Measurements from ENCODE around the gene DNAH7. TPM values are rescaled to one million over a fixed set of nuclear protein-coding genes. Genes with fewer than 3 reads are reported as not detected.

The DNAH7 gene
- total RNA-seq, 1 donor from 2014 or later, result 7.9 TPM

DNA sequence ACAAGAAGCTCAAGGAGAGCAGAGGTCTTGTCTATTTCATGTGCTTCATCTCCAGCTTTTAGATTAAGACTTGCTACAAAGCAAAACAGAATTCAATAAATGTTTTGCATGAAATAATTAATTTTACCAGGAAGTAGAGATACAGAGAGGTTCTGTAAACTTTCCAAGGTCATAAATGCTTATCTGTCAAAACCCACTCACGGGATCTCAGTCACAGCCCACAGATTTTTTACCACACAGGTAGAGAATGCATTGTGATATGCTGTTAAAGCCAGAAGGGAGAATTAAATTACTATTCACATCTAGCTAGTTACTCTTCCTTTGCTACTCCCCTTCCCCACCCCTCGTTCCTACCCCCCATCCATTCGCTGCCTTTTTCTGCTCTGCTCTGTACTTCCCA, 205.5 kb downstream of the DNAH7 start:
- DNase-seq (ENCODE audit: low read depth), result no peak

DNA sequence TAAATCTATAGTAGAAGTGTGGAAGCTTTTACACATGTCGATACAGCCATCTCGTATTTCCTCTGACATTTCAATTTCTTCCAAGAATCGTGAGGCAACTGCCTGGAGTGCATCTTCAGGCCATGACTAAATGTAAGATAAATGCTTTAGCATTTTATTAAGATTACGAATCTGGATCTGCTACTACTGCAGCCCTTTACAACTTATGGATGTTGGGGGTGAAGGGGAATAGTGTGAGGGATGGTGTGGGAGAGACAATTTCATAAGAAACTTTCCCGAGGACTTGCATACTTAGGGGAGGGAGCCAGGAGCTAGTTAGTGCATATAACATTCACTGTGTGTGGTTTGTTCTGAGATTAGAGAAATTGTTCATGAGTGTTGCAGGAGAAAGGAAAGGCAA, 206.8 kb downstream of the DNAH7 start:
- no peak for DNase-seq (ENCODE audit: low read depth)

DNA sequence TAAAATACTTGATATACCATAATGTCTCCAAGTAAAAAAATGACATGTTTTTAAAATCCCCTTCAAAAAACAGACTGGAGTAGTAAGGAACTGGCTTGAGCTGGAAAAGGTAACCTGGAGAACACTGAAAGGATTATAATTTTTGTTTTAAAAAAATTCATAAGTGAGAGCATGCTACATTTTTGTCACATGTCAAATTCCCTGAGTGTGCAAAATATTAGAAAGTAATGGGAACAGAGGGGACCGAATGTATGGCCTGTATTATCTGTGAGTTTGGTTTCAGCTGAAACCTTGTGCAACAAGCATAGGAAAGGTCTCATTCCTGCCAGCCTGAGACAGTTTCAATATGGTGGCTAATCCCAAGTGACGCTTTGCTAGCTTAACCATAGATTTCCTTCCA, 209.1 kb downstream of the DNAH7 start:
- DNase-seq (ENCODE audit: low read depth), result no peak

GRCh38 chr2:195857132-195857531, 211.5 kb downstream of the DNAH7 start:
- DNase-seq (ENCODE audit: low read depth), result no peak

DNA sequence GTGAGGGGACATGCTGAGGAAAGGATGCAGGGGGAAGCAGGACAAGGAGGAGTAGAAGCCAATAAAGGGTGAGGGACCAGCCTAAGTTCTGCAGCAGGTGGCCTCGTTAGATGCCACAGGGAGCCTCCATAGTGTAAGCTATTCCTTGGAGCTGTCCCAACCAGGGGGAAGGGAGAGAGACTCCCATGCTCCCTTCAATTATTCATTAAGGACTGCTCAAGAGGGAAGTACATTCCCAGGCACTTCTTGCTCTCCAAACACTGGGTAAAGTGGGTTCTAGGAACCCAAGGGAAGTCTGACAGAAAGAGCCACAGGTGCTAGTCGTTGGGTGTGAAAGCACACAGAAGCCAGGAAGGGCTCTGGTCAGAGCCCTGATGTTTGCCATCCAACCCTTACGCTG, 217.9 kb downstream of the DNAH7 start:
- no peak for DNase-seq (ENCODE audit: low read depth)

DNA sequence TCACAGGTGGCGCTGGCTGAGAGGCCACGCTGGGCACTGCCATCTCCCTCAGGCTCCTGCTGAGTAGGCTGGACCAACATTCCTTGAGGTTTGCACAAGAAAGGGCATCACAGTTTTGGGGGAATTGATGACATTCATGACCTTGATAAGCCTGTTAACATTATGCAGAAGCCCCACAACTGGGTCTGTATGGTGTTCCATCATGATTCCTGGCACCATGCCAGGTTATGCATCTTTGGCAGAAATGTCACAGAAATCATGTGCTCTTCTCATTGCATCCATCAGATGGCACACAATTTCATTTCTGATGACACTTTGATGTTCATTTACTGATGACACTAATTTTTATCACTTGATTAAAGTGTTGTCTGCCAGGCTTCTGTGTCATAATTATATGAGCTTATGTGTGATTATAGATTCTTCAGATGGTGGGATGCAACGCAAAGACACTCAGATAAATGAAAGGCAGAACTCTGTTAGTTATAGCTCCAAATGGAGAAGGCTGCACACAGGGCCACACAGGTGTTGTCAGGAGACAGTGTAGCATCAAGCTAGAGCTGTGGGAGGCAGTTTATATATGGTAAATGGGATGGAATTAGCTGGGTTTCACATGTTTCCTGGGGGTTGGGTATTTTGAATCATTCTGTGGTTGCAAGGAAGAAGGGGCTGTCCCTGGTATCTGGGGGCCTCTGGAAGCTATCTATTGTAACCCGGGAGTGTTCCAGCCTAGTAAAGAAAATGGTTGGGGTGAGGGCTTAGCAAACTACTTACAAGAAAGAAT, 220.3 kb downstream of the DNAH7 start:
- DNase-seq (ENCODE audit: low read depth), result no peak

- no peak for DNase-seq (ENCODE audit: low read depth)
Observed at GRCh38 chr2:195842932-195843331, 225.7 kb downstream of the DNAH7 start.

DNA sequence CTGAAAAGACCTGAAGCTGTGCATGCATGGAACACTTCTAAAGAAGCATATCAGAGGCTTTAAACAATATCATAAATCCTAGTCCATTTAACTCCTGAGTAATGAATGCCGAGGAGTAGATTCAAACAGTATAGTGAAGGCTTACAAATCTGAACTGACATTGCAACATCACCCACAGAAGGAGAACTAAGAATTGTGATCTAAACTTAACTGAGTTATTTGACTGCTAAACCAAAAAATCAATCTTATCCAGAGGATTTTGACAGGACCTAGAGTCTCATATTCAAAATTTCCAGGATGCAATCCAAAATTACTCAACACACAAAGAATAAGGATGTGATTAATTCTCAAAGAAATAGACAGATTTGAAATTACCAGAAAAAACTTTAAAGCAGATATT, 230.6 kb downstream of the DNAH7 start:
- no peak for DNase-seq (ENCODE audit: low read depth)

DNA sequence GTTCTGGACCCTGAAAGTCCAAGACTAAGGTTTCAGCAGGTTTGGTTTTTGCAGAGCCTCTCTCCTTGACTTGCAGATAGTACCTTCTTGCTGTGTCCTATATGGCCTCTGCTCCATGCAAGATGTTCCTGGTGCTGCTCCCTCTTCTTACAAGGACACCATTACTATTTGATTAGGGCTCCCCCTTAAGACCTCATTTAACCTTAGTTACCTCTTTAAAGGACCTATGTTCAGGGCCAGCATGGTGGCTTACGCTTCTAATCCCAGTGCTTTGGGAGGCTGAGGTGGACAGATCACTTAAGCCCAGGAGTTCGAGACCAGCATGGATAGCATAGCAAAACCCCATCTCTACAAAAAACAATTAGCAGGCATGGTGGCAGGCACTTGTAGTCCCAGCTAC, 232.6 kb downstream of the DNAH7 start:
- no peak for DNase-seq (ENCODE audit: low read depth)

DNA sequence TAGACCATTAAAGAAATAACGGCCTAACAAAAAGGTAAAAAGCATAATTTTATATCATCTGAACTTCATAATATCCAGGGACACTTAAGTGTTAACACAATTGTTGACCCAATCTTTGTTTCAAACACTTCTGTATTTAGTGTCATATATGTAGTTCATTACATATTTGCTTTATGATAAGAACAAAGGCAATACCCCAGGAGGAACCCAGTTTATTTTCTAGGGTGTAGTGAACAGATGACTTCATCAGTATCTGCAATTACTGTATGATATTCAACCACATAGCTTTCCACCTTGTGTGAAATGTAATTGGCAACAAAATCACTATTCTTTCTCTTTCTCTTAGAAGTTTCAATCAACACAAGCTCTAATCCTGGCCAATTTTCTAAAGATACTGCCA, 233.8 kb downstream of the DNAH7 start:
- DNase-seq (ENCODE audit: low read depth), result no peak

DNA sequence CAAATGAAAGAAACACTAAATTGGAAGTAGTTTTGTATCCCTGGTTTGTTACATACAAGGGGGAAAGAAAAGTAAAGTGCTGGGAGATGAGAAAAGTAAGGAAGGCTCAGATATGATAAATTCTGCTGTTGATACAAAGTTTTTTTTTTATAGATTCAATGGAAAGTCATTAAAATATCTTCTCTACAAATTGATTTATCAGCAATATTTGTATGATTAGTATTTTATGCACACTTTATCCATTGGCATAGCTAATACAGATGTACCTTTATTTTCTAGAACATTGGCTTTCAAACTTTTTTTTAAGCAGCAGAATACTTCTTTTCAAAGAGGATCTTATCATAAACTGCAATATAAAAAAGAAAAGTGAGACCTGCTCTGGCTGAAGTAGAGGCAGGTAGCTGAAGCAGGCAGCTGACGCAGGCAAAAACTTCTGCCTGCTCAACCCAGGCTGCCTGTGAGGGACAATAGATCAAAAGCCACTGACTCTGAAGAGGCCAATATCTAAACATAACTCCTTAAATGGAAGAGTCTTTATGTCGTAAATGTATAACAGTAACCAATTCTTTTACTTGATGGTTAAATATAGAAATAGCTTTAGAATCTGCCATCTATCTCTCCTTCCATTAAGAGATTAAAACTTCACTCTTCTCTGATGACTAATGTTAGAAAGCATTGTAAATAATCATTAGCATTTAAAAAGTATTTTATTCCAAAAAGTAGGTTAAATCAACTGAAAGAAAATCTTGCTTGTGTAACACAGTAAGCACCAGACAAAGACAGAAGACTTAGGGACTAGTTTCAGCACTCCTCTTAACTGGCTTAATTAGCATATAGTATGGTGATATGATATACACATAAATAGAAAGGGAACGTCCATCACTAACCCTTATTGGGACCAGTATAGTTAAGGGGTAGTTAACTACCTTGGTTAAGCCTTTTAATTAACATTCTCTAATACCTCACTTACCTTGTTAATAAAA, 237.4 kb downstream of the DNAH7 start:
- no peak for DNase-seq (ENCODE audit: low read depth)

- peak; percentile 18 for DNase-seq (ENCODE audit: low read depth)
Observed at GRCh38 chr2:195824478-195824877, 244.2 kb downstream of the DNAH7 start.

GRCh38 chr2:195823206-195823605, 245.4 kb downstream of the DNAH7 start:
- no peak for DNase-seq (ENCODE audit: low read depth)

DNA sequence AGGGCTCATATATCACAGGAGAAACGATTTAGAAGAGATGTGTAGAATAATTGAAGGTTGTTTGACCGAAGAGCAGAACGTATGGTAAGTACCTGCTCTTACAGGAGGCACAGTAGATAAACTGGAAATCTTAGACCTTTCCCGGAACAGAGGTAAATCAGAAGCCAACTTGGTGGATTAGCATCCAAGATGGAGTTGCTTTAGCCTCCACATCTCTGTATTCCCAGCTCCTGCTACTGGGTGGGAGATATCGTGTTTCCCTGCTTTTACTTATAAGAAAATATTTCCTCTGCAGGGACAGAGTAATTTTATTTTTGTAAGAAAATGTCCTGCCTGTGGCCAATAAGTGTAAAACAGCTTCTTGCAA, 247.1 kb downstream of the DNAH7 start:
- no peak for DNase-seq (ENCODE audit: low read depth)

GRCh38 chr2:195820867-195821565, 247.6 kb downstream of the DNAH7 start:
- DNase-seq (ENCODE audit: low read depth), result no peak

DNA sequence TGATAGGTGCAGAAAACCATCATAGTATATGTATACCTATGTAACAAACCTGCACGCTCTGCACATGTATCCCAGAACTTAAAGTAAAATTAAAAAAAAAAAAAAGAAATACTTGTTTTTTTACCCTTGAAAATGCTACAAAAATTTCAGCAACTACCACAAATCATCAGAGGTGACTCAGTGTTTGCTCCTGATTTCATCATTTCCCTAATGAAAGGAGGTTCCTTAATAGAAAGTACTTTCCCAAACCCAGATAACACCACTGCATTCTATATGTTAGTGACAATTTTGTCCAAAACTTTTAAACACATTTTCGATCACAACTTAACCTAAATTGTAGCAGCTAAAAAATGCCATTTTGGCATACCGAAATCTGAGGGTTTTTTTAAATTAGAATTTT, 248.3 kb downstream of the DNAH7 start:
- DNase-seq (ENCODE audit: low read depth), result peak; percentile 56

DNA sequence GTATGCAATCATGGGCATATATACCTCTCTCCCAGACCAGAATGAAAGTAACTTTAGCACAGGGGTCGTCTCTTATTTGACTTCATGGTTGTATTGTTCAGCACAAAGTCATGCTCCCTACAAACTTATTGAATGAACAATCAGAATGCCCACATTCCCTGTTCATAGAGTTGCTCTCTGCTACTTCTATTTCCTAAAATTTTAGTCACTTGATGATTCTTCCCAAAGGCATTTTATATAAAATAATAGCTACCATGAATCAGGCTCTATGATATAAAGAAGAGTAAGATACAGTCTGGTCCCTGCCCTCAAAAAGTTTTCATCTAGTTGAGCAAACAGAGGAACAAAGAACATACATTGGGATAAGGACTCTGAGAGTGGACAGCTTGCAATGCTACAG, 249.4 kb downstream of the DNAH7 start:
- DNase-seq (ENCODE audit: low read depth), result no peak

GRCh38 chr2:195818526-195818925, 250.1 kb downstream of the DNAH7 start:
- DNase-seq (ENCODE audit: low read depth), result no peak

DNA sequence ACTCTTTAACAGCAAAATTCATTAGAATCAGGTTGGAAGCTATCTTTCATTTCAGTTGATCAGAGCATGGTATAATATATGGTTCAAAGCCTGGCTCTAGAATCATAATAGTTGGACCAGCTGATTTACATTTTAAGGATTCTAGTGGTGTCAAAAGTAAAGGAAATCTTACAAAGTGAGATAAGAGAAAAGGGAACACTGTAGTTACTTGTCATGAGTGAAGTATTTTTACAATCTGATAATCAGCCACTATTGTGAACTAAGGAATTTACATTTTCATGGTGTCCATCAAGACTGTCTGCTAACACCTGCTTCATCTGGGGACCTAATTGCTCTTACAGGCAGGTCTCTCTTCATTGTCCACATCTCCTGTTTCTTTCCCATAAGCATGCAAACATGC, 250.5 kb downstream of the DNAH7 start:
- no peak for DNase-seq (ENCODE audit: low read depth)

DNA sequence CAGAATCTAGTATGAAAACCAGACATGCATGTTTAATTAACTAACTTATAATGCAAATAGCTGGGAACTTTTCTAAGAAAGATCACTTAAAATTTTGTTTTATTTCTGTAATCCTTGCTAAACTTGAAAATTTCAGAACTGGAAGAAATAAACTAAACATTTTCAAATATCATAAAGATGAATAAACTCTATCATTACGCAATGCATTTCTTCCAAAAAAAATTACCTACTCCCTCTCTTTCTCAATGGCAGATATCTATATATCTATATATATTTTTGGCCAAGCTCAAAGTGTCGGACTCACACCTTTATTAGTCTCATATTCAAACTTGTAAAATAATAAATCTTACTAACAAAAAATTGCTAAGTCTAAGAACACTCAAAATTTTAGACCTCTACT, 253.6 kb downstream of the DNAH7 start:
- DNase-seq (ENCODE audit: low read depth), result no peak

DNA sequence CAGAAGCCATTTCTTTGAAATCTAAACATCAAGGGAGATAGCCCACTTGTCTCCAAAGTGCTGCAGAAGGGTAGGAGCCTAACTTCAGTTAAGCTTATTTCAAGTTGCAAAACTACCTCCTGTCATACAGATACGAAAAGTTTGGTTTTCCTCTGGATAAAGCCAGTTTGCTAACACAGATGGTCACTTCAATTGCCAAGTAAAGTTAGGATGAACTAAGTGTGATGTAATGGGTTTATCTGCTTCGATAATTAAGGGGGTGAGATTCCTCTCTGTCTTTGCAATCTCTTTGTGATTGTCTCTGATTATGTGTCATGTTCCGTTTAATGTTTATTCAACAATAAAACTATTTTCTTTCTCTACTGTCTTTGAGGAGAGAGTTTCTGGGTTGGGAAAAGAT, 255.2 kb downstream of the DNAH7 start:
- DNase-seq (ENCODE audit: low read depth), result no peak

DNA sequence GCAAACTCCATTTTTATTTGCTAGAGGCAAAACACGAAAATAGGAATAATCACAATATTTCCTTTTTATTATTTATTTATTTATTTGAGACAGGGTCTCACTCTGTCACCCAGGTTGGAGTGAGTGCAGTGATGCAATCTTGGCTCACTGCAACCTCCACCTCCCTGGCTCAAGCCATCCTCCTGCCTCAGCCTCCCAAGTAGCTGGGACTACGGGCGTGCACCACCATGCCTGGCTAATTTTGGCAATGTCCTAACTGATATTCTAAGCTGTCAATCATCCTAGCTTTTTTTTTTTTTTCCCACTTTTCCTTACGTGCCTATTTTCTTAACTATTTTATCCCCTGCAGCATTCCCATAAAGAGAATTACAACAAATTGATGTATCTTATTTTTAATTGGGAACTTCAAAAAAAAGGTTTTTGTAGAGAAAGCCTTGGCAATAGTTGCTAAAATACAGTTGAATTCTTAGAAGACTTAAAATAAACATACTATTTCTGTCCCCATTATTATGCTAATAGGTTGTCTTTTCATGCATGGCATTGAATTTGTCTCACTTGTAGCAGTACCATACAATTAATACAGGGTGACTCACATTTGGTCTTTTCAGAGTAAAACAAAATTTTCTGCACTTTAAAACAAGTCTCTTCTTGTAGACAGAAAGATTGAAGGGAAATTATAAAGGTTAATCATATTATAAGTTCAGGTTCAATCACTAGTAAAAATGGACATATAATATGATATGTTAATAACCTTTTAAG, 258.1 kb downstream of the DNAH7 start:
- DNase-seq (ENCODE audit: low read depth), result no peak

Data from renal cortical epithelial cell (primary cell).